Measurements from ENCODE around the gene RBMS3.

DNA sequence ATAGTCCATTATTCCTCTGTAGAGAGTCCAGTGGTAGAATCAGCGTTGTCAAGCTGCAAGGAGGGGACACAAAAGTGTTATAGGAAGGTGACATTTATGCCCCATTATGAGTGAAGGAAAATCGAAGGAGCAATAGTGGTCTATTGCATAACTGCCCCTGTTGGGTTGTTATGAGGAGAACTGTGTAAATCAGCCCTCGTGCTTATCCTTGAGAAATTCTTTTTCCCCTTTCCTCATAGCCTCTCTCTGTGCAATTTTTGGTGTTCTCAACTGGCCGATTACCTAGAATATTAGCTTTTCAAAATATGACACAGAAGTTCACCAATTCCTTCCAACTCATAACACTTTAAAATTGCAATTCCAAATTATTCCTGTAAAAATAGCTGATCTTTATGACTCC is 286.6 kb downstream of the RBMS3 start:
- no peak for TF ChIP-seq CTCF (IDR thresholded peaks at IDR 0.05; ENCODE audit: control extremely low read depth in 1 of 3, insufficient read depth in 1 of 3, low read depth in 1 of 3, low read length in 3 of 3)
- TF ChIP-seq EP300 (IDR thresholded peaks at IDR 0.05; ENCODE audit: borderline replicate concordance in 1 of 2, low read depth in 2 of 2, low read length in 2 of 2), result no peak
- TF ChIP-seq POLR2A (IDR thresholded peaks at IDR 0.05; ENCODE audit: control extremely low read depth in 1 of 2, low read depth in 2 of 2, low read length in 2 of 2), result no peak
- TF ChIP-seq RAD21 (IDR thresholded peaks at IDR 0.05 in 1 of 2, conservative IDR thresholded peaks at IDR 0.05 in 1 of 2; ENCODE audit: low read depth in 2 of 2, low read length in 2 of 2), result no peak
- no peak for TF ChIP-seq FOSL1 (IDR thresholded peaks at IDR 0.05; ENCODE audit: insufficient read depth, low read depth, low read length)
- TF ChIP-seq POLR2AphosphoS5 (IDR thresholded peaks at IDR 0.05; ENCODE audit: low read depth, low read length), result no peak
- no peak for TF ChIP-seq CREB1 (IDR thresholded peaks at IDR 0.05)
- TF ChIP-seq EZH2 (IDR thresholded peaks at IDR 0.05; ENCODE audit: low read depth, low read length, severe bottlenecking), result no peak
- no peak for TF ChIP-seq BRCA1 (IDR thresholded peaks at IDR 0.05; ENCODE audit: low read depth, low read length)
- TF ChIP-seq ATF3 (IDR thresholded peaks at IDR 0.05; ENCODE audit: insufficient read depth, low read depth, low read length), result no peak
- no peak for TF ChIP-seq SIN3A (conservative IDR thresholded peaks at IDR 0.05 in 1 of 2, IDR thresholded peaks at IDR 0.05 in 1 of 2; ENCODE audit: low read depth in 1 of 2, low read length in 2 of 2)
- TF ChIP-seq PHF8 (conservative IDR thresholded peaks at IDR 0.05; ENCODE audit: low read depth, low read length), result no peak
- no peak for TF ChIP-seq CHD2 (IDR thresholded peaks at IDR 0.05; ENCODE audit: low read length)
